Fibroblast of lung (primary cell): ENCODE measurements around the gene KLHL29. TPM values are rescaled to one million over a fixed set of nuclear protein-coding genes. Genes with fewer than 3 reads are reported as not detected.

Experiments
- DNase-seq, 2 donors: peaks; one replicate each; pipeline versions ENCODE4 v3.0.0 to v3.0.0-alpha.2; 2010; ENCODE audit warnings: low read depth in 2 of 2
- H2AFZ ChIP-seq: 2 replicates; pipeline ENCODE4 v1.5.1; 2012; ENCODE audit warnings: low read length, control low read depth, inconsistent platforms
- H3K27ac ChIP-seq: 2 replicates; pipeline ENCODE4 v1.5.1; 2011; ENCODE audit warnings: low read length, control low read depth; ENCODE audit not compliant: insufficient read depth
- H3K27me3 ChIP-seq: 2 replicates; pipeline ENCODE4 v1.5.1; 2011; ENCODE audit warnings: mild to moderate bottlenecking, low read length; ENCODE audit not compliant: control insufficient read depth, insufficient read depth
- H3K36me3 ChIP-seq: 2 replicates; pipeline ENCODE4 v1.5.1; 2011; ENCODE audit warnings: low read length; ENCODE audit not compliant: control insufficient read depth, insufficient read depth
- H3K4me1 ChIP-seq: 2 replicates; pipeline ENCODE4 v1.5.1; 2011; ENCODE audit warnings: low read length; ENCODE audit not compliant: control insufficient read depth, insufficient read depth; ENCODE audit errors: extremely low read depth
- H3K4me2 ChIP-seq: 2 replicates; pipeline ENCODE4 v1.5.1; 2011; ENCODE audit warnings: low read length, control low read depth; ENCODE audit not compliant: insufficient read depth; ENCODE audit errors: extremely low read depth
- H3K4me3 ChIP-seq, 4 experiments: fragments of 200-600 bp in 1 of 4; sonication (generic) in 1 of 4; replicated peaks in 1 of 4; 2 replicates each; pipeline ENCODE4 v1.5.1; 2011 to 2016; ENCODE audit warnings: low read length in 4 of 4, low read depth in 3 of 4, mild to moderate bottlenecking in 3 of 4, control low read depth in 2 of 4, inconsistent platforms in 1 of 4, mixed read lengths in 1 of 4; ENCODE audit not compliant: insufficient read depth in 1 of 4; ENCODE audit errors: control extremely low read depth in 1 of 4
- H3K79me2 ChIP-seq: 2 replicates; pipeline ENCODE4 v1.5.1; 2012; ENCODE audit warnings: mild to moderate bottlenecking, low read length, inconsistent platforms; ENCODE audit not compliant: control insufficient read depth, insufficient read depth
- H3K9ac ChIP-seq: 2 replicates; pipeline ENCODE4 v1.5.1; 2011; ENCODE audit warnings: mild to moderate bottlenecking, low read length, control low read depth; ENCODE audit not compliant: insufficient read depth
- H3K9me3 ChIP-seq: 2 replicates; pipeline ENCODE4 v1.5.1; 2012; ENCODE audit warnings: low read depth, low read length; ENCODE audit not compliant: control insufficient read depth, insufficient read depth
- H4K20me1 ChIP-seq: 2 replicates; pipeline ENCODE4 v1.5.1; 2011; ENCODE audit warnings: low read length; ENCODE audit not compliant: control insufficient read depth, insufficient read depth; ENCODE audit errors: extremely low read depth
- EZH2 ChIP-seq: IDR thresholded peaks from 2 replicates; pipeline ENCODE4 v1.5.1; 2012; ENCODE audit warnings: low read length, control low read depth, mild to moderate bottlenecking; ENCODE audit errors: missing control alignments
- polyA plus RNA-seq, 2 donors: library from polyadenylated mRNA; depleted of rRNA in 1 of 2; stranded (reverse) in 1 of 2; unstranded in 1 of 2; fragments of >200 nt; gene quantifications; 2 replicates each; pipeline ENCODE4 v1.2.1, GENCODE V29; 2011 to 2012; ENCODE audit warnings: missing spikeins in 1 of 2
- total RNA-seq: library from RNA; depleted of rRNA; stranded (reverse); fragments of >200 nt; gene quantifications from 2 replicates; pipeline ENCODE4 v1.2.1, GENCODE V29; 2014
- TF ChIP-seq, protein P1 (sequence below), 2 donors: IDR thresholded peaks in 1 of 2; conservative IDR thresholded peaks in 1 of 2; 1 replicate in 1 of 2; 2 replicates in 1 of 2; pipeline ENCODE4 v1.5.1; 2011 to 2012; ENCODE audit warnings: low read length in 2 of 2, control low read depth in 1 of 2, inconsistent platforms in 1 of 2, low read depth in 1 of 2, mild to moderate bottlenecking in 1 of 2

KLHL29 gene
- total and polyA plus RNA-seq, 2 donors (not counting 1 experiment from before 2014, with no cell fraction given): 7.1 to 7.9 TPM

- TF ChIP-seq, protein P1, sequence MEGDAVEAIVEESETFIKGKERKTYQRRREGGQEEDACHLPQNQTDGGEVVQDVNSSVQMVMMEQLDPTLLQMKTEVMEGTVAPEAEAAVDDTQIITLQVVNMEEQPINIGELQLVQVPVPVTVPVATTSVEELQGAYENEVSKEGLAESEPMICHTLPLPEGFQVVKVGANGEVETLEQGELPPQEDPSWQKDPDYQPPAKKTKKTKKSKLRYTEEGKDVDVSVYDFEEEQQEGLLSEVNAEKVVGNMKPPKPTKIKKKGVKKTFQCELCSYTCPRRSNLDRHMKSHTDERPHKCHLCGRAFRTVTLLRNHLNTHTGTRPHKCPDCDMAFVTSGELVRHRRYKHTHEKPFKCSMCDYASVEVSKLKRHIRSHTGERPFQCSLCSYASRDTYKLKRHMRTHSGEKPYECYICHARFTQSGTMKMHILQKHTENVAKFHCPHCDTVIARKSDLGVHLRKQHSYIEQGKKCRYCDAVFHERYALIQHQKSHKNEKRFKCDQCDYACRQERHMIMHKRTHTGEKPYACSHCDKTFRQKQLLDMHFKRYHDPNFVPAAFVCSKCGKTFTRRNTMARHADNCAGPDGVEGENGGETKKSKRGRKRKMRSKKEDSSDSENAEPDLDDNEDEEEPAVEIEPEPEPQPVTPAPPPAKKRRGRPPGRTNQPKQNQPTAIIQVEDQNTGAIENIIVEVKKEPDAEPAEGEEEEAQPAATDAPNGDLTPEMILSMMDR (conservative IDR thresholded peaks at IDR 0.05 in 1 of 2, IDR thresholded peaks at IDR 0.05 in 1 of 2; ENCODE audit: low read depth in 1 of 2, low read length in 2 of 2): no peak
- TF ChIP-seq EZH2: no peak
- Histone ChIP-seq H3K9ac (no peak overlapping the region), H3K4me3 (no peak overlapping the region), H3K4me1 (no peaks in the 10 kb centered on the region), H4K20me1 (no peaks in the 10 kb centered on the region), H3K9me3 (no peaks in the 10 kb centered on the region), H3K79me2 (no peaks in the 10 kb centered on the region), H3K27ac (no peak overlapping the region), H2AFZ (no peak overlapping the region), H3K36me3 (no peaks in the 10 kb centered on the region), H3K27me3 (no peaks in the 10 kb centered on the region), H3K4me2 (no peak overlapping the region)
- peak in 1 of 2 donors; percentile 48 for DNase-seq
Observed at GRCh38 chr2:23550553-23550952, 165.6 kb downstream of the KLHL29 start.

- H3K9ac ChIP-seq: no peak overlapping the region
- TF ChIP-seq, protein P1 (conservative IDR thresholded peaks at IDR 0.05 in 1 of 2, IDR thresholded peaks at IDR 0.05 in 1 of 2; ENCODE audit: low read depth in 1 of 2, low read length in 2 of 2): no peak
- TF ChIP-seq EZH2: no peak
- H3K36me3 ChIP-seq: no peaks in the 10 kb centered on the region
- no peaks in the 10 kb centered on the region for H3K79me2 ChIP-seq
- H4K20me1 ChIP-seq: no peaks in the 10 kb centered on the region
- DNase-seq: no peak
- no peak overlapping the region for H3K27ac ChIP-seq
- no peak overlapping the region for H3K4me2 ChIP-seq
- no peak overlapping the region for H3K4me3 ChIP-seq
- H2AFZ ChIP-seq: no peak overlapping the region
- no peaks in the 10 kb centered on the region for H3K4me1 ChIP-seq
- H3K27me3 ChIP-seq: no peaks in the 10 kb centered on the region
- no peaks in the 10 kb centered on the region for H3K9me3 ChIP-seq
Observed at GRCh38 chr2:23551875-23552274, 166.9 kb downstream of the KLHL29 start.

- Histone ChIP-seq H3K27ac (no peak overlapping the region), H3K79me2 (no peaks in the 10 kb centered on the region), H3K9me3 (no peaks in the 10 kb centered on the region), H3K4me2 (no peak overlapping the region), H4K20me1 (no peaks in the 10 kb centered on the region), H3K4me3 (no peak overlapping the region), H3K36me3 (no peaks in the 10 kb centered on the region), H3K4me1 (no peaks in the 10 kb centered on the region), H3K27me3 (no peaks in the 10 kb centered on the region), H3K9ac (no peak overlapping the region), H2AFZ (no peak overlapping the region)
- no peak for DNase-seq
- no peak for TF ChIP-seq EZH2
- TF ChIP-seq, protein P1 (conservative IDR thresholded peaks at IDR 0.05 in 1 of 2, IDR thresholded peaks at IDR 0.05 in 1 of 2; ENCODE audit: low read depth in 1 of 2, low read length in 2 of 2): no peak
Observed at GRCh38 chr2:23553561-23553960, 168.6 kb downstream of the KLHL29 start.
